Peyer's patch (tissue), 4 donors: ENCODE results near the gene CDC23. TPM values are rescaled to one million over a fixed set of nuclear protein-coding genes. Genes with fewer than 3 reads are reported as not detected.
"Not testable (repeated sequence)": the region's sequence is repeated elsewhere in the genome, so short reads cannot be mapped to it uniquely, and the experiment has no call there.

Experiments
- DNase-seq, 3 donors: peaks; one replicate each; pipeline ENCODE4 v3.0.0-alpha.2; 2017 to 2019
- H3K27ac ChIP-seq, 4 donors: fragments of 200-600 bp; sonication (generic); one replicate each; pipeline ENCODE4 v1.5.1; 2016 to 2019
- H3K27me3 ChIP-seq, 2 donors: fragments of 200-600 bp; sonication (generic); one replicate each; pipeline ENCODE4 v1.5.1; 2019
- H3K36me3 ChIP-seq, 3 donors: fragments of 200-600 bp; sonication (generic); one replicate each; pipeline ENCODE4 v1.5.1; 2016 to 2019
- H3K4me1 ChIP-seq, 4 donors: fragments of 200-600 bp; sonication (generic); one replicate each; pipeline ENCODE4 v1.5.1; 2016 to 2019
- H3K4me3 ChIP-seq, 4 donors: fragments of 200-600 bp; sonication (generic); 1 replicate in 3 of 4; 2 replicates in 1 of 4; pipeline ENCODE4 v1.5.1; 2016 to 2019; ENCODE audit warnings: mild to moderate bottlenecking in 1 of 4
- H3K9me3 ChIP-seq, 4 donors: fragments of 200-600 bp; sonication (generic); one replicate each; pipeline ENCODE4 v1.5.1; 2016 to 2019; ENCODE audit warnings: mild to moderate bottlenecking in 1 of 4
- POLR2A ChIP-seq, 2 donors: fragments of 450-650 bp; IDR thresholded peaks; one replicate each; pipeline ENCODE4 v1.5.1; 2017; ENCODE audit warnings: antibody characterized with exemption in 2 of 2, mild to moderate bottlenecking in 2 of 2, moderate library complexity in 2 of 2
- total RNA-seq, 4 donors: library from RNA; depleted of rRNA; stranded (reverse); fragments of >200 nt; gene quantifications; one replicate each; pipeline ENCODE4 v1.1.0, GENCODE V29; 2016
- TF ChIP-seq, protein P1 (sequence below), 6 experiments: fragments of 450-650 bp in 4 of 6; fragments of 200-600 bp in 2 of 6; sonication (generic) in 1 of 6; IDR thresholded peaks; one replicate each; pipeline ENCODE4 v1.5.1; 2017 to 2019; ENCODE audit warnings: antibody characterized with exemption in 6 of 6, mild to moderate bottlenecking in 3 of 6, moderate library complexity in 1 of 6

Gene CDC23, protein sequence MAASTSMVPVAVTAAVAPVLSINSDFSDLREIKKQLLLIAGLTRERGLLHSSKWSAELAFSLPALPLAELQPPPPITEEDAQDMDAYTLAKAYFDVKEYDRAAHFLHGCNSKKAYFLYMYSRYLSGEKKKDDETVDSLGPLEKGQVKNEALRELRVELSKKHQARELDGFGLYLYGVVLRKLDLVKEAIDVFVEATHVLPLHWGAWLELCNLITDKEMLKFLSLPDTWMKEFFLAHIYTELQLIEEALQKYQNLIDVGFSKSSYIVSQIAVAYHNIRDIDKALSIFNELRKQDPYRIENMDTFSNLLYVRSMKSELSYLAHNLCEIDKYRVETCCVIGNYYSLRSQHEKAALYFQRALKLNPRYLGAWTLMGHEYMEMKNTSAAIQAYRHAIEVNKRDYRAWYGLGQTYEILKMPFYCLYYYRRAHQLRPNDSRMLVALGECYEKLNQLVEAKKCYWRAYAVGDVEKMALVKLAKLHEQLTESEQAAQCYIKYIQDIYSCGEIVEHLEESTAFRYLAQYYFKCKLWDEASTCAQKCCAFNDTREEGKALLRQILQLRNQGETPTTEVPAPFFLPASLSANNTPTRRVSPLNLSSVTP
- 10 to 100 TPM in 3 of 4 donors, 1 to 10 TPM in 1; 9.3 to 24.8 (median 10.6) TPM for total RNA-seq

GRCh38 chr5:138213161-138214029, at the start of gene CDC23:
Gene CDC23, minus strand, starts transcription at chr5:138213323. Its CDS starts 11 bp downstream, at chr5:138213312.
- peaks cover 0 to 17% (median 4%) of the 10 kb centered on the region in 4 donors for H3K4me1 ChIP-seq
- H3K36me3 ChIP-seq: no peaks in the 10 kb centered on the region
- TF ChIP-seq, protein P1, sequence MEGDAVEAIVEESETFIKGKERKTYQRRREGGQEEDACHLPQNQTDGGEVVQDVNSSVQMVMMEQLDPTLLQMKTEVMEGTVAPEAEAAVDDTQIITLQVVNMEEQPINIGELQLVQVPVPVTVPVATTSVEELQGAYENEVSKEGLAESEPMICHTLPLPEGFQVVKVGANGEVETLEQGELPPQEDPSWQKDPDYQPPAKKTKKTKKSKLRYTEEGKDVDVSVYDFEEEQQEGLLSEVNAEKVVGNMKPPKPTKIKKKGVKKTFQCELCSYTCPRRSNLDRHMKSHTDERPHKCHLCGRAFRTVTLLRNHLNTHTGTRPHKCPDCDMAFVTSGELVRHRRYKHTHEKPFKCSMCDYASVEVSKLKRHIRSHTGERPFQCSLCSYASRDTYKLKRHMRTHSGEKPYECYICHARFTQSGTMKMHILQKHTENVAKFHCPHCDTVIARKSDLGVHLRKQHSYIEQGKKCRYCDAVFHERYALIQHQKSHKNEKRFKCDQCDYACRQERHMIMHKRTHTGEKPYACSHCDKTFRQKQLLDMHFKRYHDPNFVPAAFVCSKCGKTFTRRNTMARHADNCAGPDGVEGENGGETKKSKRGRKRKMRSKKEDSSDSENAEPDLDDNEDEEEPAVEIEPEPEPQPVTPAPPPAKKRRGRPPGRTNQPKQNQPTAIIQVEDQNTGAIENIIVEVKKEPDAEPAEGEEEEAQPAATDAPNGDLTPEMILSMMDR (IDR thresholded peaks at IDR 0.05): no peak
- TF ChIP-seq POLR2A (IDR thresholded peaks at IDR 0.05): peak in 1 of 2 donors; percentile 26
- no peaks in the 10 kb centered on the region for H3K9me3 ChIP-seq
- peak; percentile 89 to 97 (median 90) for DNase-seq
- H3K27me3 ChIP-seq: no peaks in the 10 kb centered on the region
- peak within 1 kb of the TSS; percentile 74 to 82 (median 78) for H3K27ac ChIP-seq
- H3K4me3 ChIP-seq: peak within 1 kb of the TSS; percentile 84 to 99 (median 94)

DNA sequence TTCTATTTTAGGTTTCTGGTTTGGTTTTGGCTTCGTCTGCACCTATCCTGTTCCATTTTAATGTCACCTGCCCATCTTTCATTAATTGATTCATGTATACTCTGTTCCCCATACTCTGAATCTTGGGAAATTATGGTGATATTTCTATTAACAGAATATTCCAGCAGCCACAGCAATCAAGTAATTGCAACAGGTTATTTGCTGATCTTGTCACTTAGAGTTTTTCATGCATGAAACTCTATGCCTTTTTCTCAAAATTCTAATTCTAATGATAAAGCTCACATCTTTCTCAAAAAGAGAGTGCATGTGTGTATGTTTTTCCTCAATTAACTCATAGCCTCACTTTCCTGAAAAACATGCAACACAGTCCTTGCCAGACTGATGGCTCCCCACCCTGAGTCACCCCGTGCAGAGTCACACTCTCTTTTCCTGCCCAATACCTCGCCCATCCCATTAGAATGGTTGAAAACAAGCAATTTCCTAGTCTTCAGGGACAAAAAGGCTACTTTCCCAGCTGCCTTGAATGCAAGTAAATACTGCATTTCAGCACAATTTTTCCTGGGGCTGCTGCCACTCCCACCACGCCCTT, 45.7 kb upstream of the CDC23 start:
- Histone ChIP-seq H3K36me3 (no peaks in the 10 kb centered on the region), H3K27ac (no peak overlapping the region), H3K27me3 (no peaks in the 10 kb centered on the region), H3K9me3 (no peaks in the 10 kb centered on the region), H3K4me3 (no peak overlapping the region), H3K4me1 (no peaks in the 10 kb centered on the region)
- no peak for DNase-seq
- TF ChIP-seq, protein P1 (IDR thresholded peaks at IDR 0.05): no peak
- TF ChIP-seq POLR2A (IDR thresholded peaks at IDR 0.05): no peak

DNA sequence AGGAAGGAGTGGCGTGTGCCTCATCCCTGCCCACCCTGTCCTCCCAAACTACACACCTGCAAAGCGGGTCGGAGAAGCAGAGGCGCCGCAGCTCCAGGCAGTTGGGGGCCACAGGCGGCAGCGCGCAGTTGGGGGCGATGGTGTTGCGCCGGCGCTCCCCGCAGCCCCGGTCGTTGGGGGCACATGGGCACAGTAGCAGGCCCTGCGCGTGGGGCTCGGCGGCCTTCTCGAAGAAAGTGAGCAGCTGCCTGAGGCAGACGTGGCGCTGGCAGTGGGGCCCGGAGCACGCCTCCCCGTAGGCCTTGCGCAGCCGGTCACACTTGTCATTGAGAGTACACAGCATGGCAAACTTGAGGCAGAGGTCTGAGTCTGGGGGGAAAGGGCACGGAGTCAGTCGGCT, 44.5 kb upstream of the CDC23 start:
- H3K9me3 ChIP-seq: no peaks in the 10 kb centered on the region
- H3K27me3 ChIP-seq: no peaks in the 10 kb centered on the region
- TF ChIP-seq, protein P1 (IDR thresholded peaks at IDR 0.05): no peak
- no peak for TF ChIP-seq POLR2A (IDR thresholded peaks at IDR 0.05)
- no peaks in the 10 kb centered on the region for H3K4me1 ChIP-seq
- DNase-seq: no peak
- no peaks in the 10 kb centered on the region for H3K36me3 ChIP-seq
- H3K27ac ChIP-seq: no peak overlapping the region
- H3K4me3 ChIP-seq: no peak overlapping the region

GRCh38 chr5:138252944-138253343, 39.8 kb upstream of the CDC23 start:
- TF ChIP-seq POLR2A (IDR thresholded peaks at IDR 0.05): no peak
- TF ChIP-seq, protein P1 (IDR thresholded peaks at IDR 0.05): no peak
- H3K4me1 ChIP-seq: no peaks in the 10 kb centered on the region

DNA sequence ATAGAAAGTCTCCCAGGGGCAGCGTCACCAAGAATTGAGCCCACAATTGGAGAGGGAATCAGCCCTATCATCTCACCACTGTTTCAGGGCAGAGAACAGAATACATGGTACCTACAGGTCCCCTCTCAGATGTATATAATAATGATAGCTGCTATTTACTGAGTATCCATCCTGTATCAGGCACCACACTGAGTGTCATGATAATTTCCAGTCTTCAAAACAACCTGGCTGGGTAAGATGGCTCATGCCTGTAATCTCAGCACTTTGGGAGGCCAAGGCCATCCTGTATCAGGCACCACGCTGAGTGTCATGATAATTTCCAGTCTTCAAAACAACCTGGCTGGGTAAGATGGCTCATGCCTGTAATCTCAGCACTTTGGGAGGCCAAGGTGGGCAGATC, 34.7 kb upstream of the CDC23 start:
- H3K4me3 ChIP-seq, H3K9me3 ChIP-seq, H3K4me1 ChIP-seq, H3K27ac ChIP-seq, H3K36me3 ChIP-seq, H3K27me3 ChIP-seq, DNase-seq: not testable (repeated sequence)

More at GRCh38 chr5:138252944-138253343, 39.8 kb upstream of the CDC23 start:
- Histone ChIP-seq H3K27me3 (no peaks in the 10 kb centered on the region), H3K9me3 (no peaks in the 10 kb centered on the region), H3K27ac (no peak overlapping the region), H3K36me3 (no peaks in the 10 kb centered on the region), H3K4me3 (no peak overlapping the region)
- DNase-seq: no peak
